GM10266 (cell line): ENCODE measurements around the gene GABBR1.

Experiments
- DNase-seq: peaks from one replicate; pipeline ENCODE4 v3.0.0; 2012; ENCODE audit errors: extremely low spot score
- TF ChIP-seq, protein P1 (sequence below): IDR thresholded peaks from 2 replicates; pipeline ENCODE4 v1.5.1; 2012; ENCODE audit warnings: mild to moderate bottlenecking, low read depth; ENCODE audit not compliant: control insufficient read depth, insufficient read depth; ENCODE audit errors: missing control alignments

Gene GABBR1

DNA sequence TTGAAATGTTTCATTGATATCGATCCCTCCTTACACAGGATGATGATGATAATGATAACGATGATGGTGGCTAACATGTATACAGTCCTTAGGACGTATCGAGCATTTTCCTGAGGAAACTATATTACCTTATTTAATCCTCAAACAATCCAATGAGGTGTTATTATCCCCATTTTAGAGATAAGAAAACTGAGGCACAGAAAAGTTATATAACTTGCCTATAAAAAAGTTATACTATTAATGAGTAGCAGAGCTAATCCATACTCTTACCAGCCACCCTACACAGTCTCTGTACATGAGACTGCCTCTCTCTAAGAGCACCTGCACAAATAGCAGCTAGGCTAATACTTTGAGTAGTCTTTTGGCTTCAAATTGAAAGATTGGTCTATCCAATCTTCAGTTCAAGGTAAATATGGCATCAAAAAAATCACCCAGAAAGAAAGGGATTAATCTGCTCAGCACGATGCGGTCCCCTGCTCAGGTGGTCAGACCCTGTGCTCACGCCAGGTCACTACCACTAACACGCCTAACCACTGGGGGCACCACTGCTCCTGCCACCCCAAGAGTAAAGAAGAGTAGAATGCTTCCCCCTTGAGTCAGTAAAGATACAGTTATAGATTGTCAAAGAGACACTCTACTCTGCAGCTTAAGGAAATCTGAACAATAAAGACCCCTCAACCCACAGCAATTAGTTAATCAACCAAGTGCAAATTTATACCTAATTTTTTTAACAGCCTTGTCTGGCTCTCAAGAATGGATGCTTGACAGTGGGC lies 15.0 kb downstream of the GABBR1 start:
- TF ChIP-seq, protein P1, sequence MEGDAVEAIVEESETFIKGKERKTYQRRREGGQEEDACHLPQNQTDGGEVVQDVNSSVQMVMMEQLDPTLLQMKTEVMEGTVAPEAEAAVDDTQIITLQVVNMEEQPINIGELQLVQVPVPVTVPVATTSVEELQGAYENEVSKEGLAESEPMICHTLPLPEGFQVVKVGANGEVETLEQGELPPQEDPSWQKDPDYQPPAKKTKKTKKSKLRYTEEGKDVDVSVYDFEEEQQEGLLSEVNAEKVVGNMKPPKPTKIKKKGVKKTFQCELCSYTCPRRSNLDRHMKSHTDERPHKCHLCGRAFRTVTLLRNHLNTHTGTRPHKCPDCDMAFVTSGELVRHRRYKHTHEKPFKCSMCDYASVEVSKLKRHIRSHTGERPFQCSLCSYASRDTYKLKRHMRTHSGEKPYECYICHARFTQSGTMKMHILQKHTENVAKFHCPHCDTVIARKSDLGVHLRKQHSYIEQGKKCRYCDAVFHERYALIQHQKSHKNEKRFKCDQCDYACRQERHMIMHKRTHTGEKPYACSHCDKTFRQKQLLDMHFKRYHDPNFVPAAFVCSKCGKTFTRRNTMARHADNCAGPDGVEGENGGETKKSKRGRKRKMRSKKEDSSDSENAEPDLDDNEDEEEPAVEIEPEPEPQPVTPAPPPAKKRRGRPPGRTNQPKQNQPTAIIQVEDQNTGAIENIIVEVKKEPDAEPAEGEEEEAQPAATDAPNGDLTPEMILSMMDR, result peak; percentile 35
- DNase-seq, result no peak

DNA sequence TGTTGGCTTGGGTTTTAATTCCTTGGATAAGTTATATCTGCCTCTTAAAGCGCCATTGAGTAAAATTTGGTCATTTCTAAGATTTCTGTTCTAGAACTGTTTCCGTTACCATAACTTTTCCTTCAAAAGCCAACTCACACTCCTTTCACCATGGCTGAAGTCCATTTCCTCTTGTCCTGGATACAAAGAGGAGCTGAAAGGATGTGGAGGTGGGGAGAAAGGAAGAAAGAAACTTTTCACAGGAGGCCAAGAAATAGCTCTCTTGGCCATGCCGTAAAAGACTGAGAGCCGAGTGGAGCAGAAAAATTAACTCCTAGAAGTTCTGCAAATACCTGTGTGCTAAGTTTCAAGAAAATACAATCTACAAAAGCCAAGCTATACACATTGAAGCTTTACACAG lies 21.6 kb downstream of the GABBR1 start:
- no peak for DNase-seq
- TF ChIP-seq, protein P1, result no peak

DNA sequence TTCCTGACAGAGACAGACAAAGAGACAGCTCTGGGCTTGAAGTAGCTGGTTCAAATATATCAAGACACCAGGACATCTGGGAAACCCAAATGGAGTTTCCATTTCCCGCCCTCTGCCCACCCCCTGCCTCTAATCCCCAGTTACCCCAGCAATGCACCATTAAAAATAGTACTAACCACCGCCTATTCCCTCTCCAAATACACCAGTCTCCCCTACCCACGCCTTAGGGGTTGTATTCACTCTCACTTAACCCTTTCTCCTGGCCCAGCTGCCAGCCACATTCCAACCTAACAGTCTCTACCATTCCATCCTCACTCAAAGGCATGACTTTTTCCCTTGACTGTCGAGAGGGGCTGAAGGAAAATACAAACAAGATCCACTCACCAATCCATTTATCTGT lies 22.4 kb downstream of the GABBR1 start:
- DNase-seq, result no peak
- TF ChIP-seq, protein P1, result no peak

DNA sequence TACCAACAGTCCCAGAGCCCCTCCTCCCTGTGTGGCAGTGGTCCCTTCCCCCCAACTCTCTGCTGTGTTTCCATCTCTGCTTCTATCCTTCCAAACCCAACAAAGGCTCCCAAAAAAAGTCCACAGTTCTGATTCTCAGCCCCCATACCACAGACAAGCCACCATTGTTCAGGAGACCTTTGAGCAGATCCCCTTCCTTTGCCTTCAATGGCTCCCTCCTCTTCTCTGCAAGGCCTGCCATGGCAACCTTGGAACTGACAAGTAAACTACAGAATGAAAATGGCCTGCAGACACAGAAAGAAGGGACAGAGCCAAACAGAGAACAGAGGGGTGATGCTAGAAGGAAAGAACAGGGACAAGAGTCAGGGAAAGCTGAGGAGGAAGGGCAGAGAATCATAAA lies 24.9 kb downstream of the GABBR1 start:
- TF ChIP-seq, protein P1, result no peak
- DNase-seq, result no peak

DNA sequence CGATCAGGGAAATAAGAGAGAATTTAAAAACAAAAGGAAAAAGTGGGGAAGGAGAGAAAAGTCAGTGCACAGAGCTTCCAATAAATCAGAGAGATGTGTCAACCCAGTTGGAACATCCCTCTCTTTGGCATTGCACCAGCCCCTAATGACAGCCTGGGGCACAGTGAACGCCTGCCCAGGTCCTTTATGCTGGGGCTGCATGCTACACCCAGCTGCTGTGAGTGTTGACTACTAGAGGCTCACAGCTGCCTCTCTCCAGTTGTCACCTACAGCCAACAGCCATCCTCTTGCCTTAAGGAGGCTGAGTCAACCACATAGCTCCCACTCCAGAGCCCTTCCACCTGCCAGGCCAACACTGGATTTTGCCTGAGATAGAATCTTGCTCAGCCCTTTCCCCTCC lies 29.1 kb downstream of the GABBR1 start:
- TF ChIP-seq, protein P1, result no peak
- DNase-seq, result no peak

DNA sequence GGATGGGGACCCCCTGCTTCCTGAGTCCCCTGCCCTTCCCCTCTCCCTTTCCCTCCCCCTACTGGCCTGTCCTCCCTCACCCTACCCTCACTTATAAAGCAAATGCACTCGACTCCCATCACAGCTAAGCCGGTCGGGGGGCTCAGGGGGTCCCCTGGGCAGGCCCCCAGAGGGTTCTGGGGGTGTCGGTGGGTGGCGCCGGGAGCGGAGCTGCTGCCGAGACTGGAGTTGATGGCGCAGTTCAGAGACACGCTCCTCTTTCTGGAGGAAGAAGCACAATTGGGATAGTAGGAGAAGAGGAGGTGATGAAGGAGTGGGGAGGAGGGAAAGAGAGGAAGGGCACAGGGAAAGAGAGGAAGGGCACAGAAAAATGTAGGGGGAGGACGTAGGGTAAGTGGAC lies 29.5 kb downstream of the GABBR1 start:
- DNase-seq, result no peak
- TF ChIP-seq, protein P1, result no peak

DNA sequence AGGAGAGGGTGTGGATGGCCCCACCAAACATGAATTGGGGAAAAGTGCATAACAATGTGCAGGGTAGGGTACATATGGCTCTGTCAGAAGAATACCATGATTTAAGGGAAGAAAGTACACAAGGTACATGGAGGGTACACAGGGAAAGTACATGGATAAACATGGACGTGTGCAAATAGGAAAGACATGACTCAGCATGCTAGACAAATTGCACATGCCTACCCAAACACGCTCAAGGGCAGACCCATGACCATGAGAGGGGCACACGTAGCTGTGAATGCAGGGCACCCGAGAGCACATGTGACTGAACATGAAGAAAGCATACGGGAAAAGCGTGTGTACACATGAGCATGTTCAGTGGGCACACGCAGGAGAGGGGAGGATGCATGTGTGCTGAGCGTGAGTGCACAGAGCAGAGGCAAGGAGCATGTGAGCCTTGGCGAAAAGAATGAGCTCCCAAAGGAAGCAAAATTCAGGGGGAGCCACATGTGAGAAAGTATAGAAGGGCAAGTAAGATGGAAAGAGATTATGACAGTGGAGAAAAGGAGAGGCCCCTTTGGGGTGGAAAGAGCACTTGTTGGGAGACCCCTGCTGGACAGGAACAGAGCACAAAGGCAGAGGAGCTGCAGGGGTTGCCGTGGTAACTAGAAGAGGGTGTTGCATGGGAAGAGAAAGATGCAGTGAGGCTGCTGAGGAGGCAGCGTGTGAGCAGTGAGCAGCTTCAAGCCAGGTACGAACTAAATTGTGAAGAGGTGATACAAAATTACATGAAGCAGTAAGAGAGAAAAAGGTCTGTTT lies 30.2 kb downstream of the GABBR1 start:
- DNase-seq, result no peak

More for the DNA sequence above, 30.2 kb downstream of the GABBR1 start:
- TF ChIP-seq, protein P1, result peak; percentile 11
